Measurements from ENCODE around the gene CASP12.

Gene CASP12

GRCh38 chr11:104892723-104893511, 5.3 kb downstream of the CASP12 start:
- no peak for DNase-seq (ENCODE audit: low read depth in 2 of 2)

- DNase-seq (ENCODE audit: low read depth in 2 of 2), result peak; percentile 24 to 26
These were observed 7.1 kb downstream of the CASP12 start for GRCh38 chr11:104891135-104891534.

GRCh38 chr11:104883342-104883741, 14.9 kb downstream of the CASP12 start:
- DNase-seq (ENCODE audit: low read depth in 2 of 2), result no peak

- DNase-seq (ENCODE audit: low read depth in 2 of 2), result no peak
These were observed 17.0 kb downstream of the CASP12 start for GRCh38 chr11:104881117-104881794.

- no peak for DNase-seq (ENCODE audit: low read depth in 2 of 2)
These were observed 18.6 kb downstream of the CASP12 start for GRCh38 chr11:104879514-104880190.

- DNase-seq (ENCODE audit: low read depth in 2 of 2), result no peak
These were observed 21.3 kb downstream of the CASP12 start for GRCh38 chr11:104876861-104877431.

GRCh38 chr11:104876324-104876723, 21.9 kb downstream of the CASP12 start:
- no peak for DNase-seq (ENCODE audit: low read depth in 2 of 2)

GRCh38 chr11:104873252-104873651, 25.0 kb downstream of the CASP12 start:
- DNase-seq (ENCODE audit: low read depth in 2 of 2), result no peak

- no peak for DNase-seq (ENCODE audit: low read depth in 2 of 2)
These were observed 25.9 kb downstream of the CASP12 start for GRCh38 chr11:104872393-104872792.

- peak; percentile 36 to 47 for DNase-seq (ENCODE audit: low read depth in 2 of 2)
These were observed 27.4 kb downstream of the CASP12 start for GRCh38 chr11:104870910-104871309.

- no peak for DNase-seq (ENCODE audit: low read depth in 2 of 2)
These were observed 31.4 kb downstream of the CASP12 start for GRCh38 chr11:104866815-104867214.

- no peak for DNase-seq (ENCODE audit: low read depth in 2 of 2)
These were observed 39.1 kb downstream of the CASP12 start for GRCh38 chr11:104858882-104859775.

- no peak for DNase-seq (ENCODE audit: low read depth in 2 of 2)
These were observed 41.7 kb downstream of the CASP12 start for GRCh38 chr11:104856607-104857006.

- DNase-seq (ENCODE audit: low read depth in 2 of 2), result no peak
These were observed 42.3 kb downstream of the CASP12 start for GRCh38 chr11:104855965-104856364.

GRCh38 chr11:104853276-104853675, 45.0 kb downstream of the CASP12 start:
- no peak for DNase-seq (ENCODE audit: low read depth in 2 of 2)

GRCh38 chr11:104852811-104853210, 45.4 kb downstream of the CASP12 start:
- DNase-seq (ENCODE audit: low read depth in 2 of 2), result no peak

- no peak for DNase-seq (ENCODE audit: low read depth in 2 of 2)
These were observed 52.0 kb downstream of the CASP12 start for GRCh38 chr11:104846216-104846615.

- DNase-seq (ENCODE audit: low read depth in 2 of 2), result no peak
These were observed 53.8 kb downstream of the CASP12 start for GRCh38 chr11:104844451-104844850.

- no peak for DNase-seq (ENCODE audit: low read depth in 2 of 2)
These were observed 55.0 kb downstream of the CASP12 start for GRCh38 chr11:104843150-104843836.

- DNase-seq (ENCODE audit: low read depth in 2 of 2), result no peak
These were observed 56.2 kb downstream of the CASP12 start for GRCh38 chr11:104841973-104842525.

Measured in fibroblast of skin of left biceps (primary cell).